H1 (cell line): ENCODE data around the gene LAMA3.

Source experiments
- CBX5 ChIP-seq: fragments of 300-800, 300-1000 bp; sonication (generic); IDR thresholded peaks from 2 replicates; pipeline ENCODE4 v1.7.1; 2016; ENCODE audit warnings: antibody characterized with exemption, low read length, low read depth
- CEBPB ChIP-seq: IDR thresholded peaks from 2 replicates; pipeline ENCODE4 v1.6.1; 2012; ENCODE audit warnings: low read depth, low read length
- CTCF ChIP-seq, 3 experiments: IDR thresholded peaks; 1 replicate in 2 of 3; 2 replicates in 1 of 3; pipeline versions ENCODE4 v1.5.1 to v1.6.1; 2011; ENCODE audit warnings: low read length in 3 of 3, mild to moderate bottlenecking in 3 of 3, inconsistent platforms in 2 of 3, low read depth in 1 of 3, moderate library complexity in 1 of 3; ENCODE audit not compliant: insufficient read depth in 1 of 3; ENCODE audit errors: control extremely low read depth in 1 of 3
- HDAC6 ChIP-seq: IDR thresholded peaks from one replicate; pipeline ENCODE4 v1.7.1; 2012; ENCODE audit warnings: low read depth, mild to moderate bottlenecking, inconsistent platforms, low read length, moderate library complexity
- KDM5A ChIP-seq: fragments of 200-600 bp; IDR thresholded peaks from 2 replicates; pipeline ENCODE4 v1.7.1; 2012; ENCODE audit warnings: mild to moderate bottlenecking, low read length, inconsistent platforms, mixed read lengths
- MAFK ChIP-seq: IDR thresholded peaks from 2 replicates; pipeline ENCODE4 v1.6.1; 2012; ENCODE audit warnings: low read depth, mild to moderate bottlenecking, improper control_type of control experiment, low read length
- MAX ChIP-seq: IDR thresholded peaks from 2 replicates; pipeline ENCODE4 v1.6.1; 2012; ENCODE audit warnings: inconsistent platforms
- POLR2A ChIP-seq, 2 experiments: IDR thresholded peaks; 1 replicate in 1 of 2; 2 replicates in 1 of 2; pipeline ENCODE4 v1.6.1; 2011; ENCODE audit warnings: low read depth in 2 of 2, low read length in 2 of 2, mild to moderate bottlenecking in 2 of 2; ENCODE audit errors: control extremely low read depth in 1 of 2
- POLR2AphosphoS5 ChIP-seq: IDR thresholded peaks from 2 replicates; pipeline ENCODE4 v1.6.1; 2011; ENCODE audit warnings: low read depth, low read length
- RXRA ChIP-seq: IDR thresholded peaks from 2 replicates; pipeline ENCODE4 v1.6.1; 2011; ENCODE audit warnings: low read depth, mild to moderate bottlenecking, low read length, moderate library complexity; ENCODE audit not compliant: insufficient read depth
- SRF ChIP-seq: IDR thresholded peaks from 2 replicates; pipeline ENCODE4 v1.6.1; 2011; ENCODE audit warnings: mild to moderate bottlenecking, low read depth, low read length, moderate library complexity
- TAF1 ChIP-seq: IDR thresholded peaks from 2 replicates; pipeline ENCODE4 v1.6.1; 2011; ENCODE audit warnings: mild to moderate bottlenecking, low read depth, low read length
- YY1 ChIP-seq: IDR thresholded peaks from 2 replicates; pipeline ENCODE4 v1.6.1; 2011; ENCODE audit warnings: low read depth, mild to moderate bottlenecking, low read length

GRCh38 chr18:23758281-23758680 lies 69.0 kb downstream of the LAMA3 start:
- TF ChIP-seq KDM5A (no peak), CTCF (IDR thresholded peaks at IDR 0.05; ENCODE audit: control extremely low read depth in 1 of 3, insufficient read depth in 1 of 3, low read depth in 1 of 3, low read length in 3 of 3) (no peak), MAX (no peak), MAFK (no peak), HDAC6 (no peak), YY1 (no peak), TAF1 (no peak), SRF (no peak), POLR2A (IDR thresholded peaks at IDR 0.05; ENCODE audit: control extremely low read depth in 1 of 2, low read depth in 2 of 2, low read length in 2 of 2) (no peak), POLR2AphosphoS5 (no peak), RXRA (no peak), CBX5 (no peak), CEBPB (no peak)
